ENCODE results near the gene PHLDA3. TPM values are rescaled to one million over a fixed set of nuclear protein-coding genes. Genes with fewer than 3 reads are reported as not detected.
"Not testable (repeated sequence)": the region's sequence is repeated elsewhere in the genome, so short reads cannot be mapped to it uniquely, and the experiment has no call there.

The PHLDA3 gene
- total RNA-seq, 1 donor from 2014 or later: 11.7 TPM

DNA sequence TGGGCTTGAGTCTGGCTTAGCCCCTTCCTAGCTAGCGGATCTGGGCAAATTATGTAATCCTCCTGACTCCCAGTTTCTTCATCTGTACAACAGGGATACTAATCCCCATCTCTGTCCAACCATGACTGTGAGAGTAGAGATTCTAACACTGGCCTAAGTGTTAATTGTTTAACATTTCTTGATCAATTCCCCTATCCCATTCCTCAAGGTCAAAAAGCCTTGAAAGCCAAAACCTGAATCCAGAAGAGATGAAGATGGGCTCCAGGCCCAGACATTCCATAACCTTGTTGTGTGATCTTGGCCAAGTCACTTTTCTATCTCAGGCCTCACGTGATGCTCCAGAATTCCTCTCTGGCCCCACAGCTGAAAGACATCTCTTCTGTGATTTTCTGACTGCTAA, 18.8 kb upstream of the PHLDA3 start:
- H3K9me3 Mint-ChIP-seq: no peaks in the 10 kb centered on the region

DNA sequence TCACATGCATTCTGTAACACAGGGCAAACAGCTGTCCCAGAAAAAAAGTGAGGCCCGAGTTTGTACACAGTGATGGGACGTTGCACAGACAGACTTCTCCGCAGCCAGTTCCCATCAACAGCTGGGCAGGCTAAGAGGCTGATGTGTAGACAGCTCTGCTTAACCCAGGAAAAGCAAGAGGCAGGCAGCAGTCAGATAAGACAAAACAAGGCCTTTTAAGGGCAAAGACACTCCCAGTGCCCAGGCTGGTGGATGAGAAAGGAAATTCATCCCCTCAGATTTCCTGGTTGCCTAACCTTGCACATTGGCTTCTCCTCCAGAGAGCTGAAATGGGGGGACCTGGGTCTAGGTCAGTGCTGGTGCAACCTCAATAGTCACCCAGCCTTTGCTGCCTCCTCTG, 17.2 kb upstream of the PHLDA3 start:
- intact Hi-C loops (cut with micrococcal nuclease): no loop called here
- Mint-ChIP-seq H3K36me3 (ENCODE audit: low read depth) (peaks cover 17% of the 10 kb centered on the region), H3K27me3 (peaks cover 3% of the 10 kb centered on the region), H3K27ac (no peak overlapping the region), H3K4me1 (peaks cover 8% of the 10 kb centered on the region), H3K9me3 (no peaks in the 10 kb centered on the region), H3K4me3 (no peak overlapping the region)
- no peak for DNase-seq

More for the DNA sequence above, 18.8 kb upstream of the PHLDA3 start:
- Mint-ChIP-seq H3K4me3 (no peak overlapping the region), H3K27me3 (no peaks in the 10 kb centered on the region), H3K4me1 (no peaks in the 10 kb centered on the region), H3K27ac (no peak overlapping the region), H3K36me3 (ENCODE audit: low read depth) (peaks cover 17% of the 10 kb centered on the region)
- intact Hi-C loops (cut with micrococcal nuclease): no loop called here
- DNase-seq: no peak

DNA sequence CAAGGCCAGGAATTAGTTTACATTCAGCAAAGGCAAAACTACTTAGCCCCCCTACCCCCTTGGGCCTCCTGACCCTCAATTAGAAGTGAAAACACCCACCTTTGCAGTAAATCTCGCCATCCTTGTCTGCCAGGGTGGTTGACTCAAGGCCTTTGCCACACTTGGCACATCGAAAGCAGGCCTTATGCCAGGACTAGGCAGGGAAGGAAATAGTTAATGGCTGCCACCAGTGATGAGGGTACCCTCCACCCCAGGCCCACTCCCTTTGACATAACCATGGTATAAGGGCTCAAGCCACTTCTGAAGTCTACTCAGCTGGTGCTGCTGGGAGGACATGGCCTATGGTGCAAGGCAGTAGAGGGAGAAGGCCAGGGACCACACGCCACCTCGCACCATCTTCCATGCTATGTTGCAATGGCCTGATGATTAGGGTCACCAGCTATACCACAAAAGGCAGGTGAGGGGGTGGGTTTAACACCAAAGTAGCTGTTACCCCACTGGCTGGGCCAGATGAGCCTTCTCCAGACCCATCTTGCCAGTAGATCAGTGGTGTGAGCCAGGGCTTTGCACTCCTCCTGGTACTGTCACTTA, 16.3 kb upstream of the PHLDA3 start:
- intact Hi-C loops (cut with micrococcal nuclease): no loop called here
- H3K27ac Mint-ChIP-seq: no peak overlapping the region
- no peak overlapping the region for H3K4me3 Mint-ChIP-seq
- no peak for DNase-seq
- H3K9me3 Mint-ChIP-seq: no peaks in the 10 kb centered on the region
- peaks cover 7% of the 10 kb centered on the region for H3K27me3 Mint-ChIP-seq
- H3K36me3 Mint-ChIP-seq (ENCODE audit: low read depth): peaks cover 17% of the 10 kb centered on the region
- H3K4me1 Mint-ChIP-seq: peaks cover 16% of the 10 kb centered on the region

DNA sequence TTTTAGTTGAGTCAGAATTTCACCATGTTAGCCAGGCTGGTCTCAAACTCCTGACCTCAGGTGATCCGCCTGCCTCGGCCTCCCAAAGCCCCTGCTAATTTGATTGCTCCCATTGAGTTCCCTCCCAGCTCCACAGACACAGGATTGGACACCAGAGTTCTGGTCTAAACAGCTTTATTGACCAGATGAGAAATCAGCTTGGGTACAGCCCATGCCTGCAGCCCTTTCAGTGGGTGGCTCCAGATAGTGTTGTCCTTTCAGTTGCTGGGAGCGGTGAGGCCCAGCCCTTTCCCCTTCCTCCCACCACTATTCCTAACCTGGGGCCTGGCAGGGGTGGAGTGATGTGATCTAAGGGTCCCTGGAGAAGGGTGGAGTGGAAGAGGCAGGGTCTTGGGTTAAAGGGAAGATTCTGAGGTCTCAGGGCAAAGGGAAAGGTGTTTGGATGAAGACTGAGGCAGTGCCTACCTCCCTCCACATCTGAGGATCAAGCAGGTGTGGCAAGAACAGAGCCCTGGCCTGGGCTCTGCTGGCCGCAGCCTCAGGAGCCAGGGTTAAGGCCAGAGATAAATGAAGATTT, 14.5 kb upstream of the PHLDA3 start:
- intact Hi-C loops (cut with micrococcal nuclease): no loop called here
- peaks cover 9% of the 10 kb centered on the region for H3K27me3 Mint-ChIP-seq
- DNase-seq: no peak
- H3K9me3 Mint-ChIP-seq: no peaks in the 10 kb centered on the region
- no peak overlapping the region for H3K27ac Mint-ChIP-seq
- no peak overlapping the region for H3K4me3 Mint-ChIP-seq
- peaks cover 20% of the 10 kb centered on the region for H3K4me1 Mint-ChIP-seq
- H3K36me3 Mint-ChIP-seq (ENCODE audit: low read depth): peaks cover 10% of the 10 kb centered on the region

DNA sequence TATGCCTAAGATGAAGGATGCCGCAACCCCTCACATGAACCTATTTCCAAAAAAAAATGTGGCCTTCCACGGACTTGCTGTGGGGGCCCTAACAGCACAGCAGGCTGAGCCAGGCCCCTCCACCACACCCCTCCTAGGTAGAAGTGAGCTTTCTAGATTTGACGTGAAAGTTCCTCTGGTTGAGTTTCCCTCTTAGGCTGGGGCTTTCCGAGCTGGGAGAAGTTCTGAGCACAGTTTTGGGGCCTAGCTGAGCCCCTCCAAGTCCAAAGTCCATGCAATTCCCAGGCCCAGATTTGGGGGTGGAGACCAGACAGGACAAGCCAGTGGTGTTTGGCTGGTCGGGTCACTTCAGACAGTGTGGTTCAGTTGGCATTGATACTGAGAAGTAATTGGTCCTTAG, 13.8 kb upstream of the PHLDA3 start:
- intact Hi-C loops (cut with micrococcal nuclease): loop anchor here (1.0 kb wide), 2 partner anchors 25 to 31 kb away; partner anchors contain the start of gene CSRP1
- Mint-ChIP-seq H3K4me1 (peaks cover 20% of the 10 kb centered on the region), H3K27me3 (peaks cover 9% of the 10 kb centered on the region), H3K36me3 (ENCODE audit: low read depth) (peaks cover 4% of the 10 kb centered on the region), H3K4me3 (no peak overlapping the region), H3K27ac (no peak overlapping the region), H3K9me3 (no peaks in the 10 kb centered on the region)
- no peak for DNase-seq

DNA sequence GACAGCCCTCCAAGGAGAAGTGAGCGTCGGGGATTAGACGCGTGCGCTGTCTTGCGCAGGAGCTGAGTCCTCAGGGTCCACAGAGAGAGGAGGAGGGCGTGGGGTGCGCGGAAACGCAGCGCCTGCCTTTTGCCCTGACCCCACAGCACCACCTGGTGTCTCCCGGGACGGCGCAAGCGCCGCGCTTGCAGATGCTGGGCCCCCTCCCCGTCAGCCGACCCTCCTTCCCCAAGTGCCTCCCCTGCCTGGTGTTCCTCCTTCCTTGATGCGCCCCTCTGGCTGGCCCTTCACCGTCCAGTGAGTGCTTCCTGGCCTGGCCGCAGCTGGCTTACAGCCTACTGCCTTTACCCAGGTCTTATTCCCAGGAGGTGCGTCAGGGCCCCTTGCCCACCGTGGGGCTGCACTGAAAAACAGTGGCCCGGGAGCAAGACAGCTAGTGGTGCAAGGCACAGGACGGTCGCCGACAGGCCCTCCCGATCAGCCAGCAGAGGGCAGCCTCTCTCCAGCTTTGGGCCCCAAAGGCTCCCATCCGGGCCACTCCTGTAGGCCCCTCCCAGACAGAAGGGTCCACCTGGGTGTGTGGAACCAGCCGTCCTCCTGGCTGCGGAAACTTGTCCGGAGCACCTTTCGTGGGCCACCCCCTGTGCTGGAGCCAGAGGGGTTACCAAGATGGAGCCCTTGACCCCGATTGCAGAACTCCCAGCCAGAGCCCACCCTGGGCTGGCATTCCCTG, 12.9 kb upstream of the PHLDA3 start:
- peaks cover 15% of the 10 kb centered on the region for H3K27me3 Mint-ChIP-seq

DNA sequence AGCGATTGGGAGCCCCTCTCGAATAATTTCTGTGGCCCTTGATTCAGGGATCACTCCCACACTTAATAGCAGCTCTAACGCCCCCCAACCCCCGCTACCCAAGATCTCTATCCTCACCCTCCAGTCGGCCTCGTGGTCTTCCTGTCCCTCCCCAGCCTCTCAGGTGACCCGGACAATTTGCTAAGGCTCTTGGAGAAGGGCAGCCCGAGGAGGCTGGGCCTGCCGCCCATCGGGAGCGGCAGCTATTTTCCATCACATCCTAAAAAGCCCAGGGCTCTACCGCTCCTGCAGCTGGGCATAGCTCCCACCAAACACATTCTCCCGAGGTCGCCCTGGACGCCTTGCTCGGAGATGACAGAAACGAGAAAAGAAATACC, 12.0 kb upstream of the PHLDA3 start:
- Mint-ChIP-seq H3K27me3 (peaks cover 19% of the 10 kb centered on the region), H3K36me3 (ENCODE audit: low read depth) (peaks cover 2% of the 10 kb centered on the region), H3K4me3 (peak overlapping the region; percentile 80), H3K4me1 (peaks cover 24% of the 10 kb centered on the region), H3K9me3 (no peaks in the 10 kb centered on the region), H3K27ac (no peak overlapping the region)
- intact Hi-C loops (cut with micrococcal nuclease): loop anchor here (1.0 to 2.0 kb wide), 2 partner anchors 33 to 44 kb away; no protein-coding TSS in a partner anchor
- DNase-seq: no peak

More for the DNA sequence above, 12.9 kb upstream of the PHLDA3 start:
- Mint-ChIP-seq H3K9me3 (no peaks in the 10 kb centered on the region), H3K4me1 (peaks cover 20% of the 10 kb centered on the region), H3K36me3 (ENCODE audit: low read depth) (peaks cover 2% of the 10 kb centered on the region), H3K4me3 (peak overlapping the region; percentile 80), H3K27ac (no peak overlapping the region)
- intact Hi-C loops (cut with micrococcal nuclease): loop anchor here (1.0 to 2.0 kb wide), 4 partner anchors 25 to 45 kb away; partner anchors contain the start of gene CSRP1
- DNase-seq: peak; percentile 95

DNA sequence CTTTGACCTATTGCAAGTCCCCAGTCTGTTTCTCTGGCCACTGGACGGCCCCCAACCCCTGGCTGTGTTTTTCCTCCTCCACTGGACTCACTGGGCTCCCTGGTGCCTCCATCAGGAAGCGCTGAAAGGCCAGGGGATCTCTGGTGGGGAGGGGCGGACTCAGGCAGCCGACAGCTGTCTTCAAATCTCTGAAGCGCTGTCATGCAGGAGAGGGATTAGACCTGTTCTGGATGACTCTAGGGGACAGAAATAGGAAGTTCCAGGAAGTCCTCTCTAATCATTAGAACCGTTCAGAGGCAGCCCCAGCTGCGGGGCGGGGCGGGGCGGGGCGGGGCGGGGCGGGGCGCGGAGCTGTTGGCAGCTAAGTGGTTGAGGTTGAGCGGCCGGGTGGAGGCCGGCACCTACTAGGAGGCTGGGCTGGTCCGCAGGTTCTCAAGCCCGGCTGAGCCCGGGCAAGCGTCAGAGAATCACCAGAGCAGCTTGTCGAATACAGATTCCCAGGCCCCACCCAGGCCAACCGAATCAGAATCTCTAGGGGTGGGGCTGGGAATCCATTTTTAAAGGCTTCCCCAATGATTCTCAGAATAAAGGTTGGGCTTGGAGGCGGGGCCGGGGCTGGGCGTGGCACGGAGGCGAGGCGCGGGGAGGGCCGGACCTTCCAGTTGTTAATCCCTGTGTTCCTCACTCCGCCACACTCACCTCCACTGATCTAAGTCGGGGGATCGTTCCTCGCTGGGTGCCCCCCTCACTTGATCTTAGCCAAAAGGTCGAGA, 11.4 kb upstream of the PHLDA3 start:
- H3K4me3 Mint-ChIP-seq: peak overlapping the region; percentile 80
- no peaks in the 10 kb centered on the region for H3K9me3 Mint-ChIP-seq
- intact Hi-C loops (cut with micrococcal nuclease): loop anchor here (1.0 to 2.0 kb wide), 3 partner anchors 11 to 44 kb away; partner anchors contain the start of gene PHLDA3
- peak; percentile 93 for DNase-seq
- H3K36me3 Mint-ChIP-seq (ENCODE audit: low read depth): peaks cover 2% of the 10 kb centered on the region
- H3K4me1 Mint-ChIP-seq: peaks cover 24% of the 10 kb centered on the region
- no peak overlapping the region for H3K27ac Mint-ChIP-seq
- H3K27me3 Mint-ChIP-seq: peaks cover 24% of the 10 kb centered on the region

DNA sequence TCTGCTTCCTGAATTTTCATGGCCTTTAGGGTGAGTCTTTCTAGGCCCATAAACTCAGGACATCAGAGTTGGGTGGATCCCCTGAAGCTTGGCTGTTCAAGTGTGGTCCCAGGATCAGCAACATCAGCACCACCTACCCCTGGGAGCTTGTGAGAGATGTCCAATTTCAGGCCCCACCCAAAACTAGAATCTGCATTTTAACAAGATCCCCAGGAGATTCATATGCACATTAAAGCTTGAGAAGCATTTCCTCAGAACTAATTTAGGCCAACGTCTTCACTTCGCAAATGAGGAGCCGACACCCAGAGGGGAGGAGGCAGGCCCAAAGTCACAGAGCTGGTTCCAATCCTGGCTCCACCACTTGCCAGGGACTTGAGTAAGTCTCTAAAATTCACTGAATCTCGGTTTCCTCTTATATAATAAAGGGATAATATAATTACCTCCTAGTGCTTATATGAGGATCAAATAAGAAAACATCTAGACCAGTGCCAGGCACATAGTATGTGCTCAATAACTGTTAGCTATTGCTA, 10.3 kb upstream of the PHLDA3 start:
- H3K9me3 Mint-ChIP-seq: no peaks in the 10 kb centered on the region
- no peak overlapping the region for H3K4me3 Mint-ChIP-seq
- peaks cover 24% of the 10 kb centered on the region for H3K4me1 Mint-ChIP-seq
- H3K27ac Mint-ChIP-seq: no peak overlapping the region
- peaks cover 2% of the 10 kb centered on the region for H3K36me3 Mint-ChIP-seq (ENCODE audit: low read depth)
- H3K27me3 Mint-ChIP-seq: peaks cover 28% of the 10 kb centered on the region
- DNase-seq: no peak
- intact Hi-C loops (cut with micrococcal nuclease): no loop called here

DNA sequence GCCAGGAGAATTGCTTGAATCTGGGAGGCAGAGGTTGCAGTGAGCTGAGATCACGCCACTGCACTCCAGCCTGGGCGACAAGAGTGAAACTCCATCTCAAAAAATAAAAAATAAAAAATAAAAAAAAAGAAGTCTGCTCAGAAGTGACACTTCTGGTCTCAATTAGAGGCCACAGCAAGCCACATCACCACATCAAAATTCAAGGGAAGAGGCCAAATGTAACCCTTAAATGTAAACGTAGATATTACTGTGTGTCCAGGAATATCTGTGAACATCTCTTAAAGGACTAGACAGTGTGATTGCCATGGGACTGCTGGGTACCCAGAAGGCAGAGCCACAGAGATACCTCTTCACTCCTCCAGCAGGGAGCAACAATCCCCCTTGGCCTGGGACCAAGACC, 9.7 kb upstream of the PHLDA3 start:
- intact Hi-C loops (cut with micrococcal nuclease): not testable (repeated sequence)

DNA sequence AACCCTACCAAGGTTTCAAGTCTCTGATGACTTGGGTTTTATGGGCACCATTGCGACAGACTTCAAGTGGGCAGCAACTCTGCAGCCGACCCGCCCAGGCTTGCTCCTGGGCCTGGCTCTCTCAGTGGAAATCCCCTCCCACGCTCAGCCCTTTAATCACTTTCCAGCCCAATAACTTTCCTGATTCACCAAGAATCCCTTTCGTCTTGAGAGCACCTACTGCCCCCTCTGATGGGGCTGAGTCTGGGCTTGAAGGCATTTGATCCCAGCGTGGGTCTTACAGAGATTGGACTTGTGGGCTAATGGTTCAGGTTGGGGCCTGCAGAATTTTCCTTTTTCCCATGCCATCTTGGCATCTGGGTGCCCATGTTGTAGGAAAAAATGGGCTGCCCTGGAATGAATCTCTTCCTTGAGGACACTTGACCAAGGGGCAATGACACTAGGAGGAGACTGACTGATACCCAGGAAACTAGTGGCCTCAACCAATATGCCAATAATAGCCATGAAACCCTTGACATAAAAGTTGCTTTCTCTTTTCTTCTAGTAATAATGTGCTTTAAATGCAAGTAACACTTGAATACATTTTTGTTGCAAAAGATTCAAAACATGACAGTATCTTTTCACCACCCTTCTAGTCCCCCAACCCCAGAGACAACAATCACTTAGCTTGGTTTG, 7.8 kb upstream of the PHLDA3 start:
- Mint-ChIP-seq H3K27me3 (peaks cover 43% of the 10 kb centered on the region), H3K36me3 (ENCODE audit: low read depth) (no peaks in the 10 kb centered on the region), H3K9me3 (no peaks in the 10 kb centered on the region), H3K4me3 (no peak overlapping the region), H3K4me1 (peaks cover 20% of the 10 kb centered on the region), H3K27ac (no peak overlapping the region)
- intact Hi-C loops (cut with micrococcal nuclease): no loop called here
- no peak for DNase-seq

More for the DNA sequence above, 9.7 kb upstream of the PHLDA3 start:
- H3K4me3 Mint-ChIP-seq; H3K27ac Mint-ChIP-seq; H3K36me3 Mint-ChIP-seq (ENCODE audit: low read depth); DNase-seq; H3K9me3 Mint-ChIP-seq: not testable (repeated sequence)
- Mint-ChIP-seq H3K27me3 (peaks cover 32% of the 10 kb centered on the region), H3K4me1 (peaks cover 24% of the 10 kb centered on the region)

DNA sequence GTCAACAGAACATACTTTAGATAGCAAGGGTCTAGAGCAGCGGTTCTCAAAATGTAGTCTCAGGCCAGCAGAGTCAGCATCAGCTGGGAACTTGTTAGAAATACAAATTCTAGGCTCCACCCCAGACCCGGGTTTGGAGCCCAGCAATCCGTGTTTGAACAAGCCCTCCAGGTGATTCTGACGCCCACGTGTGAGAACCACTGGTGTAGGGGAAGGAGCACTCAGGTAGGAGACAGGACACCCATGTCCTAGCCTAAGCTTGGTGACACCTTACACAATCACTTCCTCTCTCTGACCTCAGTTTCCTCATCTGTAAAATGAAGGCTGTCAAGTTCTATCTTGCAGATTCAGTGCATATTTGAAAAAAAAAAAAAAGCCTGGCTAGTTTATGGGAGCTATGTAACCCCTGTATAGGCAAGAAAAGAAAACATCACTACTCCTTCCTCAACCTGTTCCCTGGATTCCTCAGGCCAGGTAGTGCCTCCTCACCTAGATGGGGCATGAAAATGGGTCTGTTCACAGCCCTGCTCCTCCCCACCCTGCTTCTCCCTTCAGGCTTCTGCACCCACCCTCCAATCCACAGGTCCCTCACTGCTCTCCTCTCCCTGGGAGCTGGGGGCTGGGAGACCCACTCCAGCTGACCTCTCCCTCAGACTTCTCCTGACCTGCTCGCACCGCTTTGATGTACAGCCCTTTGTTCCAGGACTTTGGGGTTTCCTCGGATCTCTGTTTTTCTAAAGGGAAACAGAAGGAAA, 7.1 kb upstream of the PHLDA3 start:
- H3K27me3 Mint-ChIP-seq: peaks cover 47% of the 10 kb centered on the region
- intact Hi-C loops (cut with micrococcal nuclease): no loop called here
- H3K9me3 Mint-ChIP-seq: no peaks in the 10 kb centered on the region
- DNase-seq: no peak
- H3K27ac Mint-ChIP-seq: no peak overlapping the region
- no peak overlapping the region for H3K4me3 Mint-ChIP-seq
- no peaks in the 10 kb centered on the region for H3K36me3 Mint-ChIP-seq (ENCODE audit: low read depth)
- H3K4me1 Mint-ChIP-seq: peaks cover 15% of the 10 kb centered on the region
